PC-3 (cell line): Measurements from ENCODE around the gene GBF1.

ENCODE experiments used
- CTCF ChIP-seq: fragments of 300-600 bp; sonication (generic); conservative IDR thresholded peaks from 2 replicates; pipeline ENCODE4 v1.5.1; 2017; ENCODE audit warnings: antibody characterized with exemption, low read depth, mild to moderate bottlenecking, low read length
- EZH2 ChIP-seq: fragments of 300-600 bp; sonication (generic); IDR thresholded peaks from one replicate; pipeline ENCODE4 v1.6.1; 2017; ENCODE audit warnings: antibody characterized with exemption, mild to moderate bottlenecking, low read length; ENCODE audit not compliant: unreplicated experiment
- EZH2phosphoT487 ChIP-seq: fragments of 300-600 bp; sonication (generic); IDR thresholded peaks from 2 replicates; pipeline ENCODE4 v1.6.1; 2018; ENCODE audit warnings: mild to moderate bottlenecking, antibody characterized with exemption, low read length, borderline replicate concordance

- TF ChIP-seq CTCF (no peak), EZH2 (no peak), EZH2phosphoT487 (no peak)
Measured at GRCh38 chr10:102211615-102212299, 33.6 kb upstream of the GBF1 start.
